ENCODE results near the gene AGO4.

- TF ChIP-seq, protein P1, sequence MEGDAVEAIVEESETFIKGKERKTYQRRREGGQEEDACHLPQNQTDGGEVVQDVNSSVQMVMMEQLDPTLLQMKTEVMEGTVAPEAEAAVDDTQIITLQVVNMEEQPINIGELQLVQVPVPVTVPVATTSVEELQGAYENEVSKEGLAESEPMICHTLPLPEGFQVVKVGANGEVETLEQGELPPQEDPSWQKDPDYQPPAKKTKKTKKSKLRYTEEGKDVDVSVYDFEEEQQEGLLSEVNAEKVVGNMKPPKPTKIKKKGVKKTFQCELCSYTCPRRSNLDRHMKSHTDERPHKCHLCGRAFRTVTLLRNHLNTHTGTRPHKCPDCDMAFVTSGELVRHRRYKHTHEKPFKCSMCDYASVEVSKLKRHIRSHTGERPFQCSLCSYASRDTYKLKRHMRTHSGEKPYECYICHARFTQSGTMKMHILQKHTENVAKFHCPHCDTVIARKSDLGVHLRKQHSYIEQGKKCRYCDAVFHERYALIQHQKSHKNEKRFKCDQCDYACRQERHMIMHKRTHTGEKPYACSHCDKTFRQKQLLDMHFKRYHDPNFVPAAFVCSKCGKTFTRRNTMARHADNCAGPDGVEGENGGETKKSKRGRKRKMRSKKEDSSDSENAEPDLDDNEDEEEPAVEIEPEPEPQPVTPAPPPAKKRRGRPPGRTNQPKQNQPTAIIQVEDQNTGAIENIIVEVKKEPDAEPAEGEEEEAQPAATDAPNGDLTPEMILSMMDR (conservative IDR thresholded peaks at IDR 0.05 in 1 of 2, IDR thresholded peaks at IDR 0.05 in 1 of 2; ENCODE audit: extremely low read depth in 1 of 2, insufficient read depth in 1 of 2, low read depth in 1 of 2, low read length in 2 of 2): no peak
- TF ChIP-seq EZH2 (IDR thresholded peaks at IDR 0.05; ENCODE audit: borderline replicate concordance, low read length): no peak
Observed at GRCh38 chr1:35894183-35894582, 86.4 kb downstream of the AGO4 start.

Measured in mammary epithelial cell (primary cell).